RPMI8226 (cell line): ENCODE measurements around the gene PIWIL1.
A peak's percentile ranks its signal among the peaks of the same experiment; 100 is the strongest.

Source experiments
- DNase-seq: peaks from one replicate; pipeline ENCODE4 v3.0.0-alpha.2; 2015

Gene PIWIL1

DNA sequence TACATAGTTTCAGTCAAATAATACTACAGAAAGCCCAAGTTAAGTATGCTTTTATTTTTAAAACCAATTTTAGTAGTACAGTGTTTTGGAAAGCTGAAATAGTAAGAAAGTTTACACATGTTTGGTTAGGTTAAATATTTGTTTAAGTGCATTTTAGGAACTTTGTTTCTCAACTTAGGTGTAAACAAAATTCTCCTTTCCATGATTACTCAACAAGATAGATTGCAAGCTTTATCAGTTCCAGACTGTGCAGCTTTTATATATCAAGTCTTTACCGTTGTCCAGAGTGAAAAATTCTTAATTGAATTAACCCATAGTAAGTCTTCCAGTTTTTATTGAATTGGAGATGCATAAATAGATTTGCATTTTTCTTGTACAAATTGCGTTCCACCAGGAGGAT lies 45.1 kb downstream of the PIWIL1 start:
- no peak for DNase-seq

DNA sequence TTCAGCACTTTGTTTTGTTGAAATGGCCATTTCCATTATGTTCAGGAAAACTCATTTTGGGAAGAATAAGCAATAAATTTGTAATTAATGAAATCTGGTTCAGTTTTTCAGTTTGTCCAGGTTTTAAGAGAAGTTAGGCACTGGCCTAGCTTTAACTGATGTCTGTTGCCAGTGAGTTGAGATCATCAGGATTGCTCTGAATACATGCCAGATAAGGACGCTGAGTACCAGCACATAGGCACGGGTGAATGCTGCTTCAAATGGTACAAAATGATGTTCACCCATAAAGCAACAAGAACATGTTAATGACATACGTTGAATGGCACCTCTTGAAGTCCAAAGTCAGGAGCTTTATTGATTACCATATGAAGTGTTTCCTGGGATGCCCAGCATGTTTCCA lies 46.5 kb downstream of the PIWIL1 start:
- no peak for DNase-seq

DNA sequence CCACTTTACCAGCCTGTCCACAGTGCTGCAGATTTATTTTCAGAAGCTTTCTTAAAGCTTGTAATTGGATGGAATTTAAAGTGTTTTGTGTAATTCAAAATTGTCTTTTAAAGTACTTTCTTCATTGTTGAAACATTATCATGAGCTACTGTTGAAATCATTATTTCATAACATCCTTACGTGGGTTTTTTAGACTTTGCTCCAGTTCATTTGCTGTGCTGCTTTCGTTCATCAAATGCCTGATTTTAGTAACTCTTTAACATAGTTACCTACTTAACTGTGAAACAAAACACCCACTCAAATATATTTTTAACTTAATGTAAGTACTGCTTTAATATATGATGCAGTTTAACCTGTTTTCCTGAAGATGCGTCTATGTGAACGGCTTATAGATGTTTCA lies 47.5 kb downstream of the PIWIL1 start:
- DNase-seq, result no peak

DNA sequence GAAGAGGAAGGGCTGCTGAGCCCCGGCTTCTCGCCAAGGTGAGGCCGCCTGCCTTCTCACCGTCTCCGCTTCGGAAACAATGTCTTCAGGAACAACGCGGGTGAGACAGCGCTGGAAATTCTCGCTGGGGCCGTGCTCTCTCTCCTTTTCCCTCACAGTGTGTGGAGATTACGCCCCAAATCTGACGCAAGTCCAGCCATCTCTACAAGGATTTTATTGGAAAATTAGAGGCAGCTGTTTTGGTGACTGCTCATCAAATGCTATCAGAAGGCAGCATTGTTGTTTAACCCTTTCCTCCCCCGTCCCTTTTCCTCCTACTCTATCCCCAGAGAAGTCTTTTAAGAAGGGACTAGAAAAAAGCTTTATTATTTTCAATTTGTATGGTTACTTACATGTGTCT lies 53.5 kb downstream of the PIWIL1 start:
- DNase-seq, result no peak

DNA sequence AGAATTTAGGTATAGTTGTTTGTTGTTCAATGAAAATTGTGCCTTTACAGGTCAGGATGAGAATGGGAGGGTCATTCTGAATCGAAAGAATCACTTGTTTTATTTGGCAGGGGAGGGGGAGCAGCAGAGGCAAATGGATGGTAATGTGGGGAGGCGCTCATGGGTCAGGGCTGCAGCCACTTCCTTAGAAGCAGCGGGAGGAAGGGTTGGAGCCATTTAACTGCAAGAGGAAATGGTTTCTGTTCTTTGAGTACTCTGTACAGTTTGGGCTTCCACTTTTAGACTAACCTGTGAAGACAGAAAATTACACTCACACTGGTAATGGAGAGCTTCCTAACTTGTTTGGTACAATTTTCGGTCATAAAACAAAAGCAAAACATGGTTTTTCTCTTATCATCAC lies 57.2 kb downstream of the PIWIL1 start:
- peak; percentile 5 for DNase-seq

DNA sequence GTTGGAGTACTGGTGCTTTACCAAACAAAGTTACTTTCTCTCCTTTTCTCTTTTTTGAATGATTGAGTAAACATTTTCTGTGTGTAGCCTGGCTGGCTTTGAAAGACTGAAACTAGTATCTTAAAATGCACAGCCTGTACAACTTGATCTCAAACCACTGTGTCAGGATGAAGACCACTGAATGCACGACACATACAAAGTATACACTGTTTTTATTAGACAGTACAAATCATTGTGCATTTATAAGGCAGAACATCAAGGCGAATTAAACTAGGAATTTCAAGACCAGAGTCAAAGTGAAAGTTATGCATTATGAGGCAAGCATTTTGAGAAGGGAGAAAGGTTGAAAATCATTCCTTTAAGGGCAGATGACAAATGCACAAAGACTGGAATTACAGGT lies 59.0 kb downstream of the PIWIL1 start:
- DNase-seq, result no peak

DNA sequence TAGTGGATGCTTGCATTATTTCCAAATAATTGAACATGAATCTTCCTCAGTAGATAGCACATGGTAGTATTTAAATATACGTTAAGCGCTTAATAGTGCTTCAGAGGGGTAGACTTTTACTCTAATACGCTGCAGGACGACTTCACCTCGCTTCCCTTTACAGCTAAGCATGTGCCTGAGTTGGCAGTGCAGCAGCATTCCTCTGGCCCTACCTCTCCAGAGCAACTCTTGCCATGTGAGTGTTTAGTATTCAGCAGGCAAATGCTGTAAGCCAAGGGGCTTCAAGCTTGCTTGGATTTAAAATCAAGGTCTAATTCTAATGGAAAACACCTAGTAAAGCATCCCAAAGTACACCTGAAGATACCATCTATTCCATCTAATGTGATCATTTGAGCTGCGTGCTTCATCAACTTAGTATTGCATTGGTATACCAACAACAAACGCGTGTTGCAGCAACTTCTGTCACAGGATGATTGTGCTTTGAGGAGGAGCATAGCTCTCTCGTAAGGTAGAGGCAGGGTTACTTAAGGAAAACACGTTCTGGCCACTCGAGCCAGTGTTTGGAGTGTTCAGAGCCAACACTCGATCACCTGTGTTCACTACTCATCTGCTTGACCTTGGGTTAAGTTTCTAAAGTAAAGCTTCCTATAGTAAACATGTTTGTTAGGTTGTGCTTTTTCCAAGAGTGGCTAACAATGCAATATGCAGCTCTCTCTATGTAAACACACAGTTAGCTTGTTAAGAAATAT lies 60.6 kb downstream of the PIWIL1 start:
- DNase-seq, result no peak

DNA sequence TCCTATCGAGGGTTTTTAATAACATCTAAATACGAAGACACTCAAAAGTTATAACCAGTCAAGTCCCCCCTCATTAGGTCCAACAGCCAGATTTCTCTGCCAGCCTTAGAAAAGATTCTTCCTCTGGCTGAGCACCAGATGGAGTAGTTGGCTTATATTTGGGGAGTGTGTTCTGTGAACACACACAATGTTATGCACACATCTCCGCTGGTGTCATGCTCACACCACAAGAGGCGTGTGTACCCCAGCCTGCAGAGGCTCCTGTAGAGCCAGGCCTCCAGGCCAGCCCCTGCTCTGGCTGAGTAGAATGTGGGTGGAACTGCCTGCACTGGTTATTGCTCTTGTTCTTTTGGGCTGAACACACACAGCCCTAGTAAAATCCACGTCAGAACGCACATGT lies 64.0 kb downstream of the PIWIL1 start:
- DNase-seq, result no peak

DNA sequence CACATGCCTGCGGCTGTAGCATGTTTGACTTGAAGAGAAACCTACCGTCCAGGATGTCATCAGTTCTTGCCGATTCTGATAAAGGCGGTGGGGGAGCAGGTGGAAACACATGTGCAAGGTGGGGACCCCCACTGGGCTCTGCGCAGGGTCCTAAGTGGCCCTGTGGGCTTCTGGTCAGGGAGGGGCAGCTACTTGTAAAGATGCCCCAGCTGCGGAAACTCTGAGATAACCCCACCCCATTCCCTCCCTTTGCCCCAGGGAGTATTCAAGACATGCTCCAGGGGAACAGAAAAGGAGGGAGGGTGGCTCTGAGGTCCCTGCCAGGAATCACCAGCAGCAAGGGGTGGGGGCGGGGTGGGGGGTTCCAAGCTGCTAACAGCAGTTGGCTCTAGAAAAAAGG lies 67.6 kb downstream of the PIWIL1 start:
- DNase-seq, result no peak

DNA sequence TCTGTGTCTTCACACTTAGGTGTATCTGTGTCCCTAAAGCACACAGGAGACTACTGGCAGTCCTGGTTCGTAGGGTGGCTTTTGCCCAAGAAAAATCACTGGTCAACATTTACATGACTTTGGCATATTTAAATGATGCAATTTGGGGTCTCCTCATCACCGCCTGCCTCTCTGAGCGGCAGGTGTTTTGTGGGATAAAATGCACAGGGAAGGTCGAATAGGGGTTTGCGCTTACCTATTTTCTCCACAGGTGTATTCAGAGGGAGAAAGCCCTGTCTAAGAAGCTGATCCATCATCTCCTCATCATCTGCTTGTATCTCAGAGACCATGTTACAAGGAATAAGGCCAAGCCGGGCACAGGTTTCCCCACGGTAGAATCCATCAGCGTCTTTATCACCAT lies 74.7 kb downstream of the PIWIL1 start:
- no peak for DNase-seq

DNA sequence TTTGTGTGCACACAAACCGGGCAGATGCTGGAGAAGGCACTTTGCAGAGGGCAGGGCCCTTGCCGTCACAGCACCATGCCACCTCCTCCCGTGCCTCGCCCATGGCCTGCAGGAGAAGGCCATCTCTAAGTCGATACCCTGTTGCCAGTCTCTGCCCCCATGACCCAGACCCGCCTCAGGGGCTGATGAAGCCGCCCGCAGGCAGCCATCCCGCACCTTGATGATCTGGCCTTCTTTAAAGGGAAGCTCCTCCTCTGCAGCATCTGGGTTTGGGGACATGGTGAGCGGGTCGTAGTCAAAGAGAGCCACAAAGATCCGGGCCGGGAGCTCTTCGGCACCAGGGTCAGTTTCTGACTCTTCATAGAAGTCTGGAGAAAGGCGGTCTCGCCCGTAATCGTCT lies 76.2 kb downstream of the PIWIL1 start:
- DNase-seq, result no peak

DNA sequence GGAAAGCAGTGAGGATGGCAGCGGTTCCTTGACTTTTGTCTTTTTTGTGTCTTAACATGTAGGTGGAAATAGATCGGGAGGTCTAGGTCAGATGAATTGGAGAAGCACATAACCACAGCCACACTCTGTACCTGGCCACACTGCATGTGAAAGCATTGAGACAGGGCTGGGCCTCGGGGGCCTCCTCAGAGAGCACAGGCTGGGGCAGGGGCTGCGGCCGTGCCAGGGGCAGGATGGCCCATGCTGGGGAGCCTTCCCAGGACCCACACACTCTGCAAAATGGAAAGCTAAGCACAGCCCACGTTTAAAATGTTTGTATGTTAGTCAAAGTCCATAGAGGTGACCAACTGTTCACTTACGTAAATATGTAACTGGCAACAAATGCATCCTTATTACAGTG lies 76.7 kb downstream of the PIWIL1 start:
- DNase-seq, result no peak

DNA sequence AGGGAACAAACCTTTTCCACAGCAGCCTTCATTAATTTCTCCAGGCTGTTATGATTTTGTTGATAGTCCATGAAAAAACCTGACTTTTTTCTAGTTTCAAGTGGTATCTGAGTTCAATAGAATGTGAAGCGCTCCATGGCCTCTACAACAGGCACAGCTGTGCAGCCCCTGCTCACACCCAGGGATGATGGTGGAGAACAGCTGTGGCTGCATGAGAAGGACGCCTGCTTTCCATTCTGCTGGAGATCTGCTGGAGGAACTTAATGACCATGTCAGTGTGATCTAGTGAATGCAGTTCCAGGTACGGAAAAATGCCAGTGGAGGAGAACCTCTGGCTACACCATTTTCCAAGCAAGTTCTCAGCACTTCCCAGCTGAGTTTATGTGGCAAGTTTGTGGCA lies 80.6 kb downstream of the PIWIL1 start:
- DNase-seq, result no peak

DNA sequence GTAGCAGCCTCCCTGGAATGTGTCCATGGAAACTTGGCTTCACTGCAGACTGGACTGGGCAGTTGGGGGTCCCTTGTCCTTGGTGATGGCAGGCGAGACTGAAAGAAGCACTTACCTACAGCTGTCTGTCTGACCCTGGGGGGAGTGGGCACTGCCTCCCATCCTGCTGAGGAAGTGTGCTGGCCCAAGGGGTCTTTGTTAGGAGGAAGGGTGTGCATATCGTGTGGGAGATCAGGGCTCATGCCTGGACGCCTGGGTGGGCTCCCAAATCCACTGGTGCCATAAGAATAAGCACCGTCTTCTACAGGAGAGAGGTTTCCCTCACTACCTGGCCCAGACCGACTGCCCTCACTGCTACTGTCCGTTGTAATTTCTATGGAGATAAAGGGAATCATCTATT lies 81.4 kb downstream of the PIWIL1 start:
- DNase-seq, result no peak

DNA sequence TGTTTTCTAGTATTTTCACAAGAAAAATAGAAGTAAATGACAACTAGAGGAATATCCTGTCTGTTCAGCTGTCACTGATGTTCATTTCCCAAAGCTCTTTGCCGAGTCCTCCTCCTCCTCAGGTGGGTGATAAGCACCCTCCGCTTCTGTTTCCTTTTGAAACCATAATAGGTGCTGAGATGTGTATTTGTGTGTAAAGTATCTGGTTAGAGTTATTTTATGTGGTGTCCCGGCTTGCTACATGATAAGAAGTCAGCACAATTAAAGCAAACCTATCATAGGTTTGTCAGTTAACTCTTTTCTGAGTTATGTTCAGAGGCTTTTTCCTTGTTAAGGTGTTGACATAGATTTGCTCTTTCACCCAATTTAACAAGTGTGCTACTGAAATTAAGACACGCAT lies 82.4 kb downstream of the PIWIL1 start:
- DNase-seq, result no peak

DNA sequence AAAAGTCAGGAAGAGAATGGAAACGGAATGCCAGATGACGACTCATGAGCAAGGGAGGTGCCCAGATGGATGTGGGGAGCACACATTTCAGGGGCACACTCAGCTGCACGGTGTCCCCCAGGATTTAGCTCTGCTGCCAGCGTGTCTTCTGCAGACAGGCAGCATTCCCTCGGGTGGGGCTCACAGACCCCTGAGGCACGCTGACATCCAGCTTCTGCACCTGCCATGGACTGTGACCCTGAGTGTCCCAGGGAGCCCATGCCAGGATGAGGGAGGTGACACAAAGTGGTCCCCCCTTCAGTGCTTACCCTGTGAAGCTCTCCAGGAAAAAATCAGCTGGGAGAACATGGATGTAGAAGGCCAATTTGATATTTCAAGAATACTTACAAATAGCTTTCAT lies 84.2 kb downstream of the PIWIL1 start:
- DNase-seq, result no peak
